PFSK-1 (cell line): ENCODE data around the gene PHF12.

Source experiments
- SIN3A ChIP-seq: IDR thresholded peaks from 2 replicates; pipeline ENCODE4 v1.6.1; 2012; ENCODE audit warnings: mild to moderate bottlenecking, low read length, moderate library complexity, borderline replicate concordance; ENCODE audit not compliant: insufficient read depth
- TF ChIP-seq, protein P1 (sequence below), 2 experiments: IDR thresholded peaks; 2 replicates each; pipeline versions ENCODE4 v1.6.1 to v1.8.0; 2011 to 2012; ENCODE audit warnings: low read depth in 2 of 2, low read length in 2 of 2, control low read depth in 1 of 2, inconsistent platforms in 1 of 2, mild to moderate bottlenecking in 1 of 2, moderate library complexity in 1 of 2; ENCODE audit not compliant: insufficient read depth in 1 of 2

DNA sequence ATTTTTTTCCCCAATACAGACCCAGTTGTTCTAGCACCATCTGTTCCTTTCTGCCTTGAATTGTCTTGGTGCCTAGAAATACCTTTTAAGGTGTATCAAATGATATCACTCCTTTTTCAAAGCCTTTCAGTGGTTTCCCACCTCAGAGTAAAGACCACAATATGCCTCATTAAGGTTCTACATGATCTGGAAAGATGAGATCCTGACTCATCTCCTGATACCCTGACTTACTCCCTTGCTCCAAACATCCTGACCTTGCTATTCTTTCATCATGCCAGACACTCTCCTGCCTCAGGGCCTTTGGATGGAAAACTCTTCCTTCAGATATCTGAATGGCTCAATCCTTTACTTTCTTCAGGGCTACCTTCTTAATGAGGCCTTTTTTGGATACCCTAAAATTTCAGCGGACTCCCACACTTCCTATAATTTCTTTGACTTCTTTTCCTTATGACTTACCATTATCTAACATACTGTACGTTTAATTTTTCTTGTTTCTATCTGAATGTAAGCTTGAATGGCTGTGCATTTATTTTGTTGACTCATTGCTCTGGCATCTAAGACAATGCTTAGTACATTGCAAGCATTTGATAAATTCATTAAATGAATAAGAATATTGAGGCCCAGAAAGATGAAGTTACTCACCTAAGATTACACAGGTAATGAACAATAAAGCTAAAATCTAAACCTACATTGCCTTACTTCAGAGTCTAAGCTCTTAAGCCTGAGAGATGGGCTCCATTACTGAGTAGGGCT lies 73.0 kb downstream of the PHF12 start:
- TF ChIP-seq SIN3A: no peak
- TF ChIP-seq, protein P1, sequence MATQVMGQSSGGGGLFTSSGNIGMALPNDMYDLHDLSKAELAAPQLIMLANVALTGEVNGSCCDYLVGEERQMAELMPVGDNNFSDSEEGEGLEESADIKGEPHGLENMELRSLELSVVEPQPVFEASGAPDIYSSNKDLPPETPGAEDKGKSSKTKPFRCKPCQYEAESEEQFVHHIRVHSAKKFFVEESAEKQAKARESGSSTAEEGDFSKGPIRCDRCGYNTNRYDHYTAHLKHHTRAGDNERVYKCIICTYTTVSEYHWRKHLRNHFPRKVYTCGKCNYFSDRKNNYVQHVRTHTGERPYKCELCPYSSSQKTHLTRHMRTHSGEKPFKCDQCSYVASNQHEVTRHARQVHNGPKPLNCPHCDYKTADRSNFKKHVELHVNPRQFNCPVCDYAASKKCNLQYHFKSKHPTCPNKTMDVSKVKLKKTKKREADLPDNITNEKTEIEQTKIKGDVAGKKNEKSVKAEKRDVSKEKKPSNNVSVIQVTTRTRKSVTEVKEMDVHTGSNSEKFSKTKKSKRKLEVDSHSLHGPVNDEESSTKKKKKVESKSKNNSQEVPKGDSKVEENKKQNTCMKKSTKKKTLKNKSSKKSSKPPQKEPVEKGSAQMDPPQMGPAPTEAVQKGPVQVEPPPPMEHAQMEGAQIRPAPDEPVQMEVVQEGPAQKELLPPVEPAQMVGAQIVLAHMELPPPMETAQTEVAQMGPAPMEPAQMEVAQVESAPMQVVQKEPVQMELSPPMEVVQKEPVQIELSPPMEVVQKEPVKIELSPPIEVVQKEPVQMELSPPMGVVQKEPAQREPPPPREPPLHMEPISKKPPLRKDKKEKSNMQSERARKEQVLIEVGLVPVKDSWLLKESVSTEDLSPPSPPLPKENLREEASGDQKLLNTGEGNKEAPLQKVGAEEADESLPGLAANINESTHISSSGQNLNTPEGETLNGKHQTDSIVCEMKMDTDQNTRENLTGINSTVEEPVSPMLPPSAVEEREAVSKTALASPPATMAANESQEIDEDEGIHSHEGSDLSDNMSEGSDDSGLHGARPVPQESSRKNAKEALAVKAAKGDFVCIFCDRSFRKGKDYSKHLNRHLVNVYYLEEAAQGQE (IDR thresholded peaks at IDR 0.05; ENCODE audit: insufficient read depth in 1 of 2, low read depth in 2 of 2, low read length in 2 of 2): no peak
